Esophagus muscularis mucosa (tissue), 4 donors: ENCODE measurements around the gene DOCK2. TPM values are rescaled to one million over a fixed set of nuclear protein-coding genes. Genes with fewer than 3 reads are reported as not detected.
A peak's percentile ranks its signal among the peaks of the same experiment; 100 is the strongest.
"Not testable (repeated sequence)": the region's sequence is repeated elsewhere in the genome, so short reads cannot be mapped to it uniquely, and the experiment has no call there.

Experiments used
- DNase-seq: peaks from one replicate; pipeline ENCODE4 v3.0.0-alpha.2; 2017; ENCODE audit errors: extremely low spot score
- H3K27ac ChIP-seq, 4 donors: fragments of 200-600 bp; sonication (generic); replicated peaks in 1 of 4; 1 replicate in 3 of 4; 2 replicates in 1 of 4; pipeline ENCODE4 v1.5.1; 2016 to 2019; ENCODE audit warnings: mild to moderate bottlenecking in 1 of 4
- H3K27me3 ChIP-seq, 4 donors: fragments of 200-600 bp; sonication (generic); one replicate each; pipeline versions ENCODE4 v1.5.1 to v1.6.0; 2016 to 2019
- H3K36me3 ChIP-seq, 4 donors: fragments of 200-600 bp; sonication (generic); one replicate each; pipeline ENCODE4 v1.5.1; 2016 to 2019
- H3K4me1 ChIP-seq, 4 donors: fragments of 200-600 bp; sonication (generic); one replicate each; pipeline ENCODE4 v1.5.1; 2016 to 2019
- H3K4me3 ChIP-seq, 4 donors: fragments of 200-600 bp; sonication (generic); 1 replicate in 2 of 4; 2 replicates in 2 of 4; pipeline ENCODE4 v1.5.1; 2016 to 2019; ENCODE audit warnings: mild to moderate bottlenecking in 4 of 4, moderate library complexity in 1 of 4
- H3K9me3 ChIP-seq, 4 donors: fragments of 200-600 bp; sonication (generic); 1 replicate in 3 of 4; 2 replicates in 1 of 4; pipeline ENCODE4 v1.5.1; 2016 to 2019
- CTCF ChIP-seq, 3 experiments: fragments of 200-600 bp in 2 of 3; fragments of 450-650 bp in 1 of 3; sonication (generic) in 2 of 3; IDR thresholded peaks; one replicate each; pipeline ENCODE4 v1.5.1; 2017 to 2019; ENCODE audit warnings: antibody characterized with exemption in 3 of 3, mild to moderate bottlenecking in 2 of 3, moderate library complexity in 1 of 3
- EP300 ChIP-seq: sonication (generic); formaldehyde crosslinking; IDR thresholded peaks from one replicate; pipeline ENCODE4 v1.6.1; 2017; ENCODE audit warnings: antibody characterized with exemption
- POLR2A ChIP-seq: fragments of 450-650 bp; IDR thresholded peaks from one replicate; pipeline ENCODE4 v1.6.1; 2017; ENCODE audit warnings: antibody characterized with exemption, moderate library complexity, mild to moderate bottlenecking, low read depth
- POLR2AphosphoS5 ChIP-seq, 2 donors: sonication (generic); formaldehyde crosslinking; IDR thresholded peaks; one replicate each; pipeline ENCODE4 v1.6.1; 2017; ENCODE audit warnings: antibody characterized with exemption in 2 of 2
- WGBS: methylation state at CpG from one replicate; pipeline ENCODE4 v1.1.5; 2018; 5-methylcytosine and 5-hydroxymethylcytosine counted together
- intact Hi-C: fragments of 100-400 bp; cut with DNase I; formaldehyde crosslinking; loops from one replicate; pipeline ENCODE4 v1.15.1; 2023
- total RNA-seq, 4 donors: library from RNA; depleted of rRNA; stranded (reverse); fragments of >200 nt; gene quantifications; one replicate each; pipeline versions ENCODE4 v1.1.0 to v1.2.1, GENCODE V29; 2016

DOCK2 gene
- total RNA-seq, 4 donors from 2014 or later: 9.2 to 18.3 (median 13.7) TPM

- TF ChIP-seq EP300: no peak
- no peak for TF ChIP-seq POLR2A
- TF ChIP-seq POLR2AphosphoS5 (IDR thresholded peaks at IDR 0.05): peak in 1 of 2 donors; percentile 65
- TF ChIP-seq CTCF (IDR thresholded peaks at IDR 0.05): no peak
- WGBS: 38% methylated on average over 10 of the region's 10 CpGs
- Histone ChIP-seq H3K27me3 (peaks cover 0 to 26% (median 0%) of the 10 kb centered on the region in 4 donors), H3K27ac (peak overlapping the region in 2 of 4 donors; percentile 36 to 47), H3K4me3 (no peak overlapping the region), H3K36me3 (no peaks in the 10 kb centered on the region), H3K4me1 (no peaks in the 10 kb centered on the region), H3K9me3 (no peaks in the 10 kb centered on the region)
- DNase-seq: peak; percentile 90
- intact Hi-C loops: no loop called here
Observed at GRCh38 chr5:169803077-169803981, 166.3 kb downstream of the DOCK2 start.

- Histone ChIP-seq H3K4me1 (no peaks in the 10 kb centered on the region), H3K9me3 (no peaks in the 10 kb centered on the region), H3K4me3 (no peak overlapping the region), H3K27ac (no peak overlapping the region), H3K36me3 (no peaks in the 10 kb centered on the region), H3K27me3 (peaks cover 0 to 28% (median 0%) of the 10 kb centered on the region in 4 donors)
- DNase-seq: peak; percentile 12
- WGBS: 88% methylated on average over 1 of the region's 1 CpG
- TF ChIP-seq EP300 (no peak), CTCF (IDR thresholded peaks at IDR 0.05) (no peak), POLR2A (no peak), POLR2AphosphoS5 (IDR thresholded peaks at IDR 0.05) (no peak)
- intact Hi-C loops: no loop called here
Observed at GRCh38 chr5:169804861-169805260, 167.8 kb downstream of the DOCK2 start.

GRCh38 chr5:169805527-169805934, 168.5 kb downstream of the DOCK2 start:
- no peak overlapping the region for H3K4me3 ChIP-seq
- WGBS: 19% methylated on average over 5 of the region's 5 CpGs
- no peaks in the 10 kb centered on the region for H3K9me3 ChIP-seq
- DNase-seq: peak; percentile 68
- intact Hi-C loops: no loop called here
- no peaks in the 10 kb centered on the region for H3K36me3 ChIP-seq
- TF ChIP-seq POLR2AphosphoS5 (IDR thresholded peaks at IDR 0.05): no peak
- H3K27me3 ChIP-seq: peaks cover 0 to 30% (median 0%) of the 10 kb centered on the region in 4 donors
- no peak overlapping the region for H3K27ac ChIP-seq
- no peaks in the 10 kb centered on the region for H3K4me1 ChIP-seq

DNA sequence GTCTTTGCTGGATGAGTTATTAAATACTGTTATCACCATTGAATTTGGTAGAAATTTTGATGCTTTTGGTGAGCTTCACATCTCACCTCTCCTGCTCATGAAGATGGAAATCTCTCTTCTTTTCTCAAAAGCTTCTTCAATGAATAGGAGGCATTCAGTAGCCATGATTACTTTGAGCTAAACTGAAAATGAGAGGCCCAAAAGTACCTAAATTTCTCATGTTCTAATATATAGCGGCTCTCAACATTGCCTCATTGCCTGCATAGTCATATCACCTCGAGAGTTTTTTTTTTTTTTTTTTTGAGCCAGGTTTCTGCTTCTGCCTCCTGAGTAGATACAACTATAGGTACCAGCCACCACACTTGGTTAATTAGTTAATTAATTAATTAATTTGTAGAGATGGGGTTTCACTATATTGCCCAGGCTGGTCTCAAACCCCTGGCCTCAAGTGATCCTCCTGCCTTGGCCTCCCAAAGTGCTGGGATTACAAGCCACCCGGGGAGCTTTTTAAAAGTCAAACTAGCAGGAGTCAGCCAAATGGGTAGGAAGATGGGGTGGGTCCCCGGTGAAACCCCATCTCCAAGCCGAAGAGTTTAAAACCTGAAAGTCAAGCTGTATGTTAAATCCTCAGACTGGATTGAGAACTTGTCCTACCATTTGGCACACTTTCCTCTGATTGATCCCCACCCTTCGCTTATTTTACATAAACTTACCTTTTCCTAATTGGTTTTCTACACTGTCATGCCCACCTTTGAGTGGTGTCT, 169.0 kb downstream of the DOCK2 start:
- peaks cover 0 to 30% (median 0%) of the 10 kb centered on the region in 4 donors for H3K27me3 ChIP-seq
- H3K9me3 ChIP-seq: no peaks in the 10 kb centered on the region
- WGBS: 82% methylated on average over 6 of the region's 6 CpGs
- TF ChIP-seq EP300 (no peak), POLR2A (no peak), POLR2AphosphoS5 (IDR thresholded peaks at IDR 0.05) (no peak), CTCF (IDR thresholded peaks at IDR 0.05) (no peak)
- H3K4me3 ChIP-seq: no peak overlapping the region
- peak; percentile 57 for DNase-seq
- no peaks in the 10 kb centered on the region for H3K36me3 ChIP-seq
- no peaks in the 10 kb centered on the region for H3K4me1 ChIP-seq
- no peak overlapping the region for H3K27ac ChIP-seq
- intact Hi-C loops: no loop called here

- Histone ChIP-seq H3K9me3 (no peaks in the 10 kb centered on the region), H3K4me3 (no peak overlapping the region), H3K36me3 (no peaks in the 10 kb centered on the region), H3K4me1 (no peaks in the 10 kb centered on the region), H3K27me3 (peaks cover 0 to 34% (median 0%) of the 10 kb centered on the region in 4 donors), H3K27ac (no peak overlapping the region)
- no peak for TF ChIP-seq CTCF (IDR thresholded peaks at IDR 0.05)
- TF ChIP-seq POLR2AphosphoS5 (IDR thresholded peaks at IDR 0.05): no peak
- no peak for TF ChIP-seq EP300
- no peak for TF ChIP-seq POLR2A
- intact Hi-C loops: no loop called here
- DNase-seq: peak; percentile 3
- 43% methylated on average over 2 of the region's 2 CpGs for WGBS
Observed at GRCh38 chr5:169808118-169808581, 171.1 kb downstream of the DOCK2 start.

DNA sequence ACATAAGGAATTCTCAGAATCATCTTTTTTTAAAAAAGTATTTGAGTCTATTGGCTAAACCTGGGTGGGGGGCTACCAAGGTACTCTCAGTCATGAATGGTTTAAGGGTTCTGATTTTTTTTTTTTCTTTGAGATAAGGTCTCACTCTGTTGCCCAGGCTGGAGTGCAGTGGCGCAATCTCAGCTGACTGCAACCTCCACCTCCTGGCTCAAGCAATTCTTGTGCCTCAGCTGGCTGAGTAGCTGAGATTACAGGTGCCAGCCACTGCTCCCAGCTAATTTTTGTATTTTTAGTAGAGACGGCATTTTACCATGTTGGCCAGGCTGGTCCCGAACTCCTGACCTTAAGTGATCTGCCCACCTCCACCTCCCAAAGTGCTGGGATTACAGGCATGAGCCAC, 171.8 kb downstream of the DOCK2 start:
- H3K36me3 ChIP-seq, intact Hi-C loops, DNase-seq, H3K27ac ChIP-seq, H3K4me1 ChIP-seq, H3K4me3 ChIP-seq, H3K9me3 ChIP-seq: not testable (repeated sequence)
- peaks cover 0 to 31% (median 0%) of the 10 kb centered on the region in 4 donors for H3K27me3 ChIP-seq
- 92% methylated on average over 3 of the region's 3 CpGs for WGBS
